Naive thymus-derived CD4-positive, alpha-beta T cell (primary cell): ENCODE results near the gene SEC61A1. TPM values are rescaled to one million over a fixed set of nuclear protein-coding genes. Genes with fewer than 3 reads are reported as not detected.

Source experiments
- ATAC-seq: fragments of 150-1000 bp; cut with Tn5 transposase; 2 replicates; pipeline ENCODE4 v1.10.0; 2021; ENCODE audit warnings: mild to moderate bottlenecking, moderate library complexity
- CTCF ChIA-PET: fragments of 350-600 bp; sonication (Branson Sonifier 250); formaldehyde crosslinking; loops from one replicate; lab custom pipeline; 2021; ENCODE audit warnings: antibody characterized with exemption; lab: Charles Lee
- POLR2A ChIA-PET: fragments of 350-600 bp; sonication (Branson Sonifier 250); formaldehyde crosslinking; loops from one replicate; lab custom pipeline; 2021; ENCODE audit warnings: antibody characterized with exemption, inconsistent platforms; lab: Charles Lee
- DNase-seq, 9 donors: peaks; one replicate each; pipeline versions ENCODE4 v3.0.0 to v3.0.0-alpha.2; 2020 to 2022; ENCODE audit warnings: mixed read lengths in 1 of 9
- H3K27ac ChIP-seq: one replicate; pipeline ENCODE4 v1.7.0; 2013; ENCODE audit warnings: mild to moderate bottlenecking, low read depth, low read length, moderate library complexity
- H3K27me3 ChIP-seq, 2 donors: one replicate each; pipeline ENCODE4 v1.7.0; 2013; ENCODE audit warnings: low read length in 2 of 2, mild to moderate bottlenecking in 2 of 2, moderate library complexity in 2 of 2; ENCODE audit not compliant: control insufficient read depth in 2 of 2, insufficient read depth in 2 of 2
- H3K36me3 ChIP-seq, 3 experiments: 1 replicate in 2 of 3; 2 replicates in 1 of 3; pipeline ENCODE4 v1.7.0; 2013; ENCODE audit warnings: low read length in 3 of 3, mild to moderate bottlenecking in 3 of 3, moderate library complexity in 1 of 3; ENCODE audit not compliant: insufficient read depth in 3 of 3, control insufficient read depth in 2 of 3
- H3K4me1 ChIP-seq, 2 donors: one replicate each; pipeline ENCODE4 v1.7.0; 2013; ENCODE audit warnings: low read length in 2 of 2, mild to moderate bottlenecking in 2 of 2, moderate library complexity in 1 of 2; ENCODE audit not compliant: control insufficient read depth in 2 of 2, insufficient read depth in 2 of 2
- H3K4me3 ChIP-seq: 2 replicates; pipeline ENCODE4 v1.7.0; 2013; ENCODE audit warnings: mild to moderate bottlenecking, low read length
- H3K9me3 ChIP-seq, 3 experiments: 1 replicate in 2 of 3; 2 replicates in 1 of 3; pipeline ENCODE4 v1.7.0; 2013; ENCODE audit warnings: low read length in 3 of 3; ENCODE audit not compliant: control insufficient read depth in 2 of 3
- H3K27ac Mint-ChIP-seq, 9 donors: one replicate each; pipeline ENCODE4 v1.8.0; 2020 to 2022; ENCODE audit warnings: mixed read lengths in 9 of 9, mild to moderate bottlenecking in 8 of 9, moderate library complexity in 5 of 9, inconsistent platforms in 2 of 9
- H3K27me3 Mint-ChIP-seq, 5 donors: one replicate each; pipeline ENCODE4 v1.8.0; 2021 to 2022; ENCODE audit warnings: mixed read lengths in 5 of 5, mild to moderate bottlenecking in 1 of 5
- H3K36me3 Mint-ChIP-seq, 5 donors: one replicate each; pipeline ENCODE4 v1.8.0; 2020 to 2022; ENCODE audit warnings: mixed read lengths in 5 of 5, mild to moderate bottlenecking in 3 of 5, inconsistent platforms in 1 of 5
- H3K4me1 Mint-ChIP-seq, 7 donors: one replicate each; pipeline ENCODE4 v1.8.0; 2020 to 2022; ENCODE audit warnings: mixed read lengths in 7 of 7, mild to moderate bottlenecking in 3 of 7, inconsistent platforms in 1 of 7
- H3K4me3 Mint-ChIP-seq, 10 donors: one replicate each; pipeline ENCODE4 v1.8.0; 2020 to 2022; ENCODE audit warnings: mild to moderate bottlenecking in 10 of 10, mixed read lengths in 10 of 10, moderate library complexity in 6 of 10, inconsistent platforms in 2 of 10
- H3K9me3 Mint-ChIP-seq, 11 donors: one replicate each; pipeline ENCODE4 v1.8.0; 2020 to 2022; ENCODE audit warnings: mixed read lengths in 11 of 11, mild to moderate bottlenecking in 4 of 11, inconsistent platforms in 1 of 11, moderate library complexity in 1 of 11
- intact Hi-C, 2 donors: fragments of 100-400 bp; cut with micrococcal nuclease; formaldehyde crosslinking; loops; one replicate each; pipeline ENCODE4 v1.15.1; 2023
- polyA plus RNA-seq, 2 donors: library from polyadenylated mRNA; unstranded; fragments of 300-500 nt; fragmentation: Illumina TruSeq; gene quantifications; one replicate each; pipeline ENCODE4 v1.2.3, GENCODE V29; 2021
- total RNA-seq, 6 experiments: library from RNA in 5 of 6; stranded (reverse) in 5 of 6; gene quantifications; 1 replicate in 5 of 6; 2 replicates in 1 of 6; pipeline ENCODE4 v1.2.3 and lab custom pipeline; 2021 to 2026

SEC61A1 gene
- total RNA-seq (100 to 1,000 TPM; 110 to 219 (median 132) TPM), polyA plus RNA-seq (100 to 1,000 TPM in 1 of 2 donors, 10 to 100 TPM in 1; 94.8 to 117 TPM), total RNA-seq (lab: John Stamatoyannopoulos, UW) (132 reads per million, percentile 89 among the genes with 10 or more reads in this experiment)

GRCh38 chr3:128051837-128052594, at the start of gene SEC61A1:
TSS of gene SEC61A1 (plus strand) at chr3:128052437. CDS start at chr3:128052553, 116 bp downstream.
- DNase-seq (peak; percentile 94 to 97 (median 95)), ATAC-seq (peak; percentile 97)
- H3K9me3 Mint-ChIP-seq: no peaks in the 10 kb centered on the region
- CTCF ChIA-PET: no interaction called here
- POLR2A ChIA-PET: interaction anchor here (0.9 to 1.6 kb wide), 5 partner anchors 14 to 477 kb away, joined by 3 to 5 read pairs (median 3); no protein-coding TSS in a partner anchor
- H3K27me3 Mint-ChIP-seq: peaks cover 0 to 17% (median 1%) of the 10 kb centered on the region in 5 donors
- peak within 1 kb of the TSS; percentile 87 to 99 (median 97) for H3K27ac Mint-ChIP-seq
- intact Hi-C loops: loop anchor here (1.0 to 10.0 kb wide), 20 partner anchors 23 to 1577 kb away; partner anchors contain the start of genes ABTB1 (in 2 of the 2), EEFSEC (in 2 of the 2), MCM2 (in 2 of the 2) and RUVBL1 (in 2 of the 2)
- Histone ChIP-seq H3K9me3 (no peaks in the 10 kb centered on the region), H3K4me1 (peaks cover 28 to 37% of the 10 kb centered on the region in 2 donors), H3K4me3 (peak within 1 kb of the TSS; percentile 82), H3K27me3 (no peaks in the 10 kb centered on the region), H3K36me3 (peaks cover 0 to 30% (median 0%) of the 10 kb centered on the region in 3 experiments), H3K27ac (peak within 1 kb of the TSS; percentile 95)
- H3K4me3 Mint-ChIP-seq: peak within 1 kb of the TSS; percentile 90 to 98 (median 96)
- H3K4me1 Mint-ChIP-seq: peaks cover 36 to 44% (median 43%) of the 10 kb centered on the region in 7 donors
- peaks cover 0 to 29% (median 8%) of the 10 kb centered on the region in 5 donors for H3K36me3 Mint-ChIP-seq

GRCh38 chr3:128004661-128005060, 47.6 kb upstream of the SEC61A1 start:
- Histone ChIP-seq H3K4me3 (no peak overlapping the region), H3K9me3 (no peaks in the 10 kb centered on the region), H3K27me3 (no peaks in the 10 kb centered on the region), H3K4me1 (no peaks in the 10 kb centered on the region), H3K36me3 (no peaks in the 10 kb centered on the region), H3K27ac (no peak overlapping the region)
- ChIA-PET CTCF (no interaction called here), POLR2A (no interaction called here)
- H3K27ac Mint-ChIP-seq: peak overlapping the region in 1 of 9 donors; percentile 55
- H3K4me3 Mint-ChIP-seq: no peak overlapping the region
- ATAC-seq (no peak), DNase-seq (no peak)
- peaks cover 0 to 9% (median 6%) of the 10 kb centered on the region in 5 donors for H3K27me3 Mint-ChIP-seq
- H3K9me3 Mint-ChIP-seq: no peaks in the 10 kb centered on the region
- intact Hi-C loops: no loop called here
- no peaks in the 10 kb centered on the region for H3K36me3 Mint-ChIP-seq
- no peaks in the 10 kb centered on the region for H3K4me1 Mint-ChIP-seq

GRCh38 chr3:128006061-128007032, 45.9 kb upstream of the SEC61A1 start:
- no peaks in the 10 kb centered on the region for H3K36me3 ChIP-seq
- Mint-ChIP-seq H3K4me3 (no peak overlapping the region), H3K9me3 (no peaks in the 10 kb centered on the region), H3K36me3 (no peaks in the 10 kb centered on the region), H3K27ac (no peak overlapping the region), H3K4me1 (peaks cover 0 to 2% (median 1%) of the 10 kb centered on the region in 7 donors), H3K27me3 (peaks cover 0 to 13% (median 5%) of the 10 kb centered on the region in 5 donors)
- no peaks in the 10 kb centered on the region for H3K9me3 ChIP-seq
- DNase-seq (no peak), ATAC-seq (no peak)
- H3K4me1 ChIP-seq: no peaks in the 10 kb centered on the region
- ChIA-PET CTCF (no interaction called here), POLR2A (no interaction called here)
- no peaks in the 10 kb centered on the region for H3K27me3 ChIP-seq
- no peak overlapping the region for H3K4me3 ChIP-seq
- no peak overlapping the region for H3K27ac ChIP-seq
- intact Hi-C loops: no loop called here

- H3K9me3 Mint-ChIP-seq: no peaks in the 10 kb centered on the region
- POLR2A ChIA-PET: no interaction called here
- ATAC-seq (no peak), DNase-seq (no peak)
- H3K36me3 Mint-ChIP-seq: no peaks in the 10 kb centered on the region
- peaks cover 0 to 16% (median 5%) of the 10 kb centered on the region in 5 donors for H3K27me3 Mint-ChIP-seq
- Histone ChIP-seq H3K27ac (no peak overlapping the region), H3K4me1 (no peaks in the 10 kb centered on the region), H3K27me3 (no peaks in the 10 kb centered on the region), H3K9me3 (no peaks in the 10 kb centered on the region), H3K4me3 (no peak overlapping the region), H3K36me3 (no peaks in the 10 kb centered on the region)
- intact Hi-C loops: no loop called here
- H3K4me1 Mint-ChIP-seq: peaks cover 0 to 4% (median 4%) of the 10 kb centered on the region in 7 donors
- H3K27ac Mint-ChIP-seq: no peak overlapping the region
- CTCF ChIA-PET: no interaction called here
- H3K4me3 Mint-ChIP-seq: no peak overlapping the region
Observed at GRCh38 chr3:128007033-128007424, 45.2 kb upstream of the SEC61A1 start.

GRCh38 chr3:128009952-128010846, 42.0 kb upstream of the SEC61A1 start:
- Mint-ChIP-seq H3K4me1 (peaks cover 0 to 4% (median 4%) of the 10 kb centered on the region in 7 donors), H3K4me3 (no peak overlapping the region), H3K36me3 (no peaks in the 10 kb centered on the region), H3K9me3 (no peaks in the 10 kb centered on the region), H3K27me3 (peaks cover 0 to 16% (median 4%) of the 10 kb centered on the region in 5 donors), H3K27ac (no peak overlapping the region)
- Histone ChIP-seq H3K27ac (no peak overlapping the region), H3K27me3 (no peaks in the 10 kb centered on the region), H3K36me3 (no peaks in the 10 kb centered on the region), H3K4me1 (no peaks in the 10 kb centered on the region), H3K4me3 (no peak overlapping the region), H3K9me3 (no peaks in the 10 kb centered on the region)
- ChIA-PET CTCF (no interaction called here), POLR2A (no interaction called here)
- intact Hi-C loops: loop anchor here (2.0 to 5.0 kb wide), 2 partner anchors 123 to 487 kb away; no protein-coding TSS in a partner anchor
- ATAC-seq: no peak
- DNase-seq: no peak
